CMK (cell line): ENCODE data around the gene HTR4.
"Not testable (repeated sequence)": the region's sequence is repeated elsewhere in the genome, so short reads cannot be mapped to it uniquely, and the experiment has no call there.

Experiments
- DNase-seq: peaks from one replicate; pipeline ENCODE4 v3.0.0-alpha.2; 2010; ENCODE audit warnings: low read depth

HTR4 gene

GRCh38 chr5:148474025-148474511 is 180.3 kb downstream of the HTR4 start:
- DNase-seq: no peak

GRCh38 chr5:148471379-148471778 is 182.9 kb downstream of the HTR4 start:
- DNase-seq: no peak

- DNase-seq: no peak
These were observed 184.8 kb downstream of the HTR4 start for GRCh38 chr5:148469501-148469935.

GRCh38 chr5:148468746-148469145 is 185.6 kb downstream of the HTR4 start:
- DNase-seq: not testable (repeated sequence)

GRCh38 chr5:148467958-148468357 is 186.4 kb downstream of the HTR4 start:
- no peak for DNase-seq

- DNase-seq: no peak
These were observed 188.1 kb downstream of the HTR4 start for GRCh38 chr5:148466236-148466580.

- no peak for DNase-seq
These were observed 188.7 kb downstream of the HTR4 start for GRCh38 chr5:148465381-148466235.

- no peak for DNase-seq
These were observed 194.7 kb downstream of the HTR4 start for GRCh38 chr5:148459669-148460068.

GRCh38 chr5:148458036-148458888 is 196.1 kb downstream of the HTR4 start:
- DNase-seq: no peak

GRCh38 chr5:148457183-148457620 is 197.1 kb downstream of the HTR4 start:
- DNase-seq: no peak

GRCh38 chr5:148455185-148455584 is 199.1 kb downstream of the HTR4 start:
- DNase-seq: no peak

- DNase-seq: no peak
These were observed 199.8 kb downstream of the HTR4 start for GRCh38 chr5:148454576-148454975.

GRCh38 chr5:148452499-148453193 is 201.7 kb downstream of the HTR4 start:
- DNase-seq: no peak

- no peak for DNase-seq
These were observed 207.7 kb downstream of the HTR4 start for GRCh38 chr5:148446611-148447010.

- no peak for DNase-seq
These were observed 208.7 kb downstream of the HTR4 start for GRCh38 chr5:148445578-148445977.

- DNase-seq: peak; percentile 3
These were observed 210.3 kb downstream of the HTR4 start for GRCh38 chr5:148443998-148444397.

GRCh38 chr5:148443241-148443640 is 211.1 kb downstream of the HTR4 start:
- DNase-seq: no peak

- no peak for DNase-seq
These were observed 215.4 kb downstream of the HTR4 start for GRCh38 chr5:148438933-148439332.

- DNase-seq: no peak
These were observed 217.1 kb downstream of the HTR4 start for GRCh38 chr5:148437249-148437648.

GRCh38 chr5:148436029-148436428 is 218.3 kb downstream of the HTR4 start:
- no peak for DNase-seq

GRCh38 chr5:148433826-148434225 is 220.5 kb downstream of the HTR4 start:
- DNase-seq: no peak
